Panc1 (cell line): ENCODE data around the gene HSD17B10.

Source experiments
- POLR2AphosphoS5 ChIP-seq: IDR thresholded peaks from 2 replicates; pipeline ENCODE4 v1.6.1; 2012; ENCODE audit warnings: mild to moderate bottlenecking, low read depth, low read length, moderate library complexity
- SIN3A ChIP-seq: IDR thresholded peaks from 2 replicates; pipeline ENCODE4 v1.6.1; 2012; ENCODE audit warnings: low read depth, mild to moderate bottlenecking, low read length, moderate library complexity, borderline replicate concordance; ENCODE audit not compliant: insufficient read depth
- TF ChIP-seq, protein P1 (sequence below): fragments of 450-650 bp; IDR thresholded peaks from 2 replicates; pipeline ENCODE4 v1.5.1; 2017; ENCODE audit warnings: mild to moderate bottlenecking
- TF ChIP-seq, protein P2 (sequence below), 2 experiments: IDR thresholded peaks; 2 replicates each; pipeline ENCODE4 v1.6.1; 2011 to 2012; ENCODE audit warnings: low read depth in 2 of 2, control low read depth in 1 of 2, low read length in 1 of 2, mild to moderate bottlenecking in 1 of 2, moderate library complexity in 1 of 2; ENCODE audit not compliant: insufficient read depth in 1 of 2

DNA sequence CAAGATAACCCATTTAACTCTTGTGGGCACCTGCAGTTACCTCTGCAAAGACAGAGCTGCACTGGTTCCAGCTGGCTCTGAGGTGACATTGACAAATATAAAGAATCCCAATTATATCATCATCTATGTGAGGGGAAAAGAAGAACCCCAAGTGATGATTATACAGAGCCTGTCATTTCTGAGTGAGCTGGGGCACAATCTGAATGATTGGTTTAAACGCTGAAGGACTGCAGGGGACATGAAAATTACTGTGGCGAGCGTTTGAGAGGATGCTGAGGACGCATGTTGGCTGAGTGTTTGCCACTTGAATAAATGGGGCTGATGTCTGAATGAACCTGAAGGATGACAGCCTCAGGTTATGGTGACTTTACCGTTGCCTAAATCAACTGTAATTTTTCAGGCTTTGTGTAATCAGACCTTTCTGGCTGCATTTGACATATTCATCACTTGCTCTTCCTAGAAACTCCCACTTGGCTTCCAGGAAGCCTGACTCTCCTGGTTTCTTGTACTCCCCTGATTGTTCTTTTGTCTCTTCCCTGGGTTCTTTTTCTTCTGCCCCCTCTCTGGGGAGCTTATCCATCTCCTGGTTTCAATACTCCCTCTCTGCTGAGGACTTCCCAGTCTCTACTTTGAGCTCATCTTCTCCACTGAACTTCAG lies 4.1 kb upstream of the HSD17B10 start:
- TF ChIP-seq, protein P1, sequence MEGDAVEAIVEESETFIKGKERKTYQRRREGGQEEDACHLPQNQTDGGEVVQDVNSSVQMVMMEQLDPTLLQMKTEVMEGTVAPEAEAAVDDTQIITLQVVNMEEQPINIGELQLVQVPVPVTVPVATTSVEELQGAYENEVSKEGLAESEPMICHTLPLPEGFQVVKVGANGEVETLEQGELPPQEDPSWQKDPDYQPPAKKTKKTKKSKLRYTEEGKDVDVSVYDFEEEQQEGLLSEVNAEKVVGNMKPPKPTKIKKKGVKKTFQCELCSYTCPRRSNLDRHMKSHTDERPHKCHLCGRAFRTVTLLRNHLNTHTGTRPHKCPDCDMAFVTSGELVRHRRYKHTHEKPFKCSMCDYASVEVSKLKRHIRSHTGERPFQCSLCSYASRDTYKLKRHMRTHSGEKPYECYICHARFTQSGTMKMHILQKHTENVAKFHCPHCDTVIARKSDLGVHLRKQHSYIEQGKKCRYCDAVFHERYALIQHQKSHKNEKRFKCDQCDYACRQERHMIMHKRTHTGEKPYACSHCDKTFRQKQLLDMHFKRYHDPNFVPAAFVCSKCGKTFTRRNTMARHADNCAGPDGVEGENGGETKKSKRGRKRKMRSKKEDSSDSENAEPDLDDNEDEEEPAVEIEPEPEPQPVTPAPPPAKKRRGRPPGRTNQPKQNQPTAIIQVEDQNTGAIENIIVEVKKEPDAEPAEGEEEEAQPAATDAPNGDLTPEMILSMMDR, result no peak
- no peak for TF ChIP-seq SIN3A
- no peak for TF ChIP-seq POLR2AphosphoS5
- TF ChIP-seq, protein P2, sequence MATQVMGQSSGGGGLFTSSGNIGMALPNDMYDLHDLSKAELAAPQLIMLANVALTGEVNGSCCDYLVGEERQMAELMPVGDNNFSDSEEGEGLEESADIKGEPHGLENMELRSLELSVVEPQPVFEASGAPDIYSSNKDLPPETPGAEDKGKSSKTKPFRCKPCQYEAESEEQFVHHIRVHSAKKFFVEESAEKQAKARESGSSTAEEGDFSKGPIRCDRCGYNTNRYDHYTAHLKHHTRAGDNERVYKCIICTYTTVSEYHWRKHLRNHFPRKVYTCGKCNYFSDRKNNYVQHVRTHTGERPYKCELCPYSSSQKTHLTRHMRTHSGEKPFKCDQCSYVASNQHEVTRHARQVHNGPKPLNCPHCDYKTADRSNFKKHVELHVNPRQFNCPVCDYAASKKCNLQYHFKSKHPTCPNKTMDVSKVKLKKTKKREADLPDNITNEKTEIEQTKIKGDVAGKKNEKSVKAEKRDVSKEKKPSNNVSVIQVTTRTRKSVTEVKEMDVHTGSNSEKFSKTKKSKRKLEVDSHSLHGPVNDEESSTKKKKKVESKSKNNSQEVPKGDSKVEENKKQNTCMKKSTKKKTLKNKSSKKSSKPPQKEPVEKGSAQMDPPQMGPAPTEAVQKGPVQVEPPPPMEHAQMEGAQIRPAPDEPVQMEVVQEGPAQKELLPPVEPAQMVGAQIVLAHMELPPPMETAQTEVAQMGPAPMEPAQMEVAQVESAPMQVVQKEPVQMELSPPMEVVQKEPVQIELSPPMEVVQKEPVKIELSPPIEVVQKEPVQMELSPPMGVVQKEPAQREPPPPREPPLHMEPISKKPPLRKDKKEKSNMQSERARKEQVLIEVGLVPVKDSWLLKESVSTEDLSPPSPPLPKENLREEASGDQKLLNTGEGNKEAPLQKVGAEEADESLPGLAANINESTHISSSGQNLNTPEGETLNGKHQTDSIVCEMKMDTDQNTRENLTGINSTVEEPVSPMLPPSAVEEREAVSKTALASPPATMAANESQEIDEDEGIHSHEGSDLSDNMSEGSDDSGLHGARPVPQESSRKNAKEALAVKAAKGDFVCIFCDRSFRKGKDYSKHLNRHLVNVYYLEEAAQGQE (IDR thresholded peaks at IDR 0.05; ENCODE audit: insufficient read depth in 1 of 2, low read depth in 2 of 2, low read length in 1 of 2), result no peak
